RPMI8226 (cell line): ENCODE measurements around the gene NFKB1.

Experiments used
- DNase-seq: peaks from one replicate; pipeline ENCODE4 v3.0.0-alpha.2; 2015

The NFKB1 gene

GRCh38 chr4:102633100-102633499 lies 131.9 kb downstream of the NFKB1 start:
- DNase-seq, result no peak

- DNase-seq, result no peak
Observed at GRCh38 chr4:102637391-102637790, 136.2 kb downstream of the NFKB1 start.

DNA sequence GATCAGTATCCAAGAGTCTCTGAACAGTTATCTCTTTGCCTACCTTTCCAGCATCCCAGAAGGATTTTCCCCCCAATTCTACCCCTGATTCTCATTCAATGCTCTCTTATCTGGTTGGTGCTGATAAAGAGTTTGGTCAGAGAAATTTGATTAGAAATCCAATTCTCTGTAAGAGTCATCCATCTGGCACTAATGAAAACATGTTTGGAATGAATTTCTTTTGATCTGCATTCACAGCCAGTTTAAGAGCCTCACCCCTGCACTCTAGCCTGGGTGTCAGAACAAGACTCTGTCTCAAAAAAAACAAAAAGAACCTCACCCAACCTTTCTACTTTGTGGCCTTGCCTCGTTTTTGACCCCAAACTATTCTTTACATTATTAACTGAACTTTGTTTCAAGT lies 137.5 kb downstream of the NFKB1 start:
- no peak for DNase-seq

DNA sequence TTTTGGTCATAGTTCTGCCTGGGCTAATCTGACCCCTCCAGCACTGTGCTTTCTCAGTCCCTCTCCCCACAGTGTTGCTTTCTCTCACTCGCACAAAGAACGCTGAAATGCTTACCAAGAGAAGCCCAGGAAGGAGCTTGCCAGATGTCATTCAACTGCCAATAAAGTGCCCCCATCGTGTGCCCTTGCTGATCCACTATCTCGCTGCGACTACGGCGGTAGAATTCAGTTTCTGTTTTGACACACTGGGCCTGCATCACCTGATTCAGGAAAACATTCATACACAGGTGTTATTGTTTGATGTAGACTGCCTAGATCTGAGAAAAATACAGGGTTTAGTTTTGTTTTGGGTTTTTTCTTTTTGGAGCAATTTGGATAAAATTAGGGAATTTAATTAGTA lies 138.4 kb downstream of the NFKB1 start:
- no peak for DNase-seq

- no peak for DNase-seq
Observed at GRCh38 chr4:102640669-102641068, 139.5 kb downstream of the NFKB1 start.

DNA sequence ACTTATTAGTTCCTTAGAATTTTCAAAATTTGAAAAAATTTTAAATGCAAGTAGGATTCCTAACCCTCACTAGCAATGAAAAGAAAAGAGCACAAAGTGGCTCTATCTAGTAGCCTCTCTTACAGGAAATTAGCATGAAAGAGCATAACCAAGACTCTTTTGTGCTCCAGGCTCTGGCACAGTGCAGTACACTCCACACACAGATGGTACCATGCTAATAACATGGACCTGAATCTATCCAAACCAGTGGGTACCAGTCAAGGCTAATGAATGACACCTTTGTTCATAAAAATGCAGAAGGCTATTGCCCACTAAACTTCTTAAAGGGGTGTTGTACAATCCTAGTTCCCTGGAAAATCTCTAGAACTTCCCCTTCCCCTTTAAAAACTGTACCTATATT lies 140.6 kb downstream of the NFKB1 start:
- DNase-seq, result no peak

GRCh38 chr4:102642631-102643298 lies 141.6 kb downstream of the NFKB1 start:
- no peak for DNase-seq

- DNase-seq, result no peak
Observed at GRCh38 chr4:102647117-102647516, 146.0 kb downstream of the NFKB1 start.

DNA sequence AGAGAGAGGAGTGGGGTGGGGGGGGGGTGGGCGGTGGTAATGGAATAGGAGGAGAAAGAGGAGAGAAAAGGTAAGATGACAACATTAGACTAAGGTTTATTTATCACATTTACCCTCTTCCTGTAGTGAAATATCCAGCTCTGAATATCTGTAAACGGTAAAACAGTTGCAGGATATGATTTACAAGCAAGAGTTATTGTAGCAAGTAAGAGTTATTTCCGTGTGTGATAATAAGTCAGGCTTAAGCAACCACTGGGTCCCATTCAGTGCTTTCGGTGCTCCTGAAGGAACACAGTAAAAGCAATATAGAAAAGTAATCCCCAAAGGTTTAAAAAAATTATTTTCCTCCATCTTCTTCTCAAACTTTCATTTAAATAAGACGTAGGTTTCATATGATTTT lies 156.0 kb downstream of the NFKB1 start:
- no peak for DNase-seq

GRCh38 chr4:102663073-102663472 lies 161.9 kb downstream of the NFKB1 start:
- no peak for DNase-seq

DNA sequence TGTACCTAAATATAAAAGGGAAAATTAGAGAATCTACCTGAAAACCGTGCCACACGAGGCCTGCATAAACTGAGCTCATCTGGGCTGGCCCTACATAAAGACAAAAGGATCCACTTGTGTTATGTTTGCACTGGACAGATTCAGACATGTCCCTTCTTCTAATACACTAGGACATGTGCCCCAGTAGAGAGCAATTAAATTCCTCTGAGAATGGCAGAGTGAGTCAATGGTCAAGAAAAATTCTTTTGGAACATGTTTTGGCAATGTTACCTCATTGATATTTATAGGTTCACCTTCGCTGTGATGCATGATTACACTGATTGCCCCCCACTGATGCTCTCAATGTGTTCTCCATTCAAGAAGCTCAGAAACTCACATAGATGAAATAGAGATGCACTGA lies 164.4 kb downstream of the NFKB1 start:
- DNase-seq, result no peak
